Prostate gland (tissue), 2 donors: ENCODE data around the gene NAIF1.

Source experiments
- CTCF ChIP-seq, 4 experiments: fragments of 200-600 bp in 2 of 4; fragments of 450-650 bp in 2 of 4; sonication (generic) in 2 of 4; IDR thresholded peaks; 1 replicate in 3 of 4; 2 replicates in 1 of 4; pipeline ENCODE4 v1.5.1; 2016 to 2019; ENCODE audit warnings: antibody characterized with exemption in 4 of 4, mild to moderate bottlenecking in 2 of 4, moderate library complexity in 2 of 4
- POLR2A ChIP-seq: fragments of 450-650 bp; IDR thresholded peaks from one replicate; pipeline ENCODE4 v1.6.1; 2016; ENCODE audit warnings: antibody characterized with exemption, mild to moderate bottlenecking
- POLR2AphosphoS5 ChIP-seq: sonication (generic); formaldehyde crosslinking; IDR thresholded peaks from one replicate; pipeline ENCODE4 v1.6.1; 2017; ENCODE audit warnings: antibody characterized with exemption

GRCh38 chr9:128096616-128097536, 29.8 kb upstream of the NAIF1 start:
- TF ChIP-seq CTCF (IDR thresholded peaks at IDR 0.05) (no peak), POLR2A (no peak), POLR2AphosphoS5 (no peak)
